DMS153 treated with DMSO at 0.1 percent for 48 hours (cell line): ENCODE measurements around the gene ZBTB25.

ENCODE experiments used
- DNase-seq: peaks from one replicate; lab custom pipeline; 2025; ENCODE audit not compliant: unreplicated experiment; lab: John Stamatoyannopoulos, UW

The ZBTB25 gene

DNA sequence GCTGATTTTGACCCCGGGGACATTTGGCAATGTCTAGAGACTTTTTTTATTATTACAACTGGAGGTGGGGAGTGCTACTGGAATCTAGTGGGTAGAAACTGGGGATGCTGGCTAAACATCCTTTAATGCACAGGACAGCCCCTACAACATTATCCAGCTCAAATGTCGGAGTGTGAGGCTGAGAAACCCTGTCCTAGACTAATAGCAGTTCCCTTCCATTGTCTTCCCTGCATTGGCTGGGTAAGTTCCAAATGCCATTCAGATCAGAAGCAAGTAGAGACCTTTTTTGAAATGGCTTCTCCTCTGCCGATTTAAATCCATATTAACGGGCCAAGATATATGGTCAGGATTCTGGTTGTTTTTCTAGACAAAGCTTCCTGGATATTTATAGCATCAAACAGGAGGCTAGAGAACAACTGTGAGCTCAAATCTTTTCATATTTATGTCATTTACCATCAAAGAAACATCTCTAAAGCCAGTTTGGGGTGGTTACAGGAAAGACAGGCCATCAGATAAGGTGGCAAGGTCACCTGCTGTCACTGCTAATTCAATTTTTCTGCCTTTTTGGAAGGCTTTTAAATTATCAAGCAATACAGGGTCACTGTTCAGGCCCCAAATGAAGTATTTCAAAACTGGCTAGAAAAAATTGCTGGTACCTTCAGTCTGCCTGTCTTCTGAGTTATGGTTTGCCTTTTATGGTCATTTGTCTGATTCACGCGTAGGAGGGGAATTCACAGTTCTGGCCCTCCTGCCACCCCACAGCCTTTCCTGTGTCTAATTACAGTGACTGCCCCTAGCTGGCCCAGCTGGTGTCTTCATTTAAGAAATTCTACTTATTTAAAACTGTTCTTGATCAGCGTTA is 58.4 kb downstream of the ZBTB25 start:
- no peak for DNase-seq

DNA sequence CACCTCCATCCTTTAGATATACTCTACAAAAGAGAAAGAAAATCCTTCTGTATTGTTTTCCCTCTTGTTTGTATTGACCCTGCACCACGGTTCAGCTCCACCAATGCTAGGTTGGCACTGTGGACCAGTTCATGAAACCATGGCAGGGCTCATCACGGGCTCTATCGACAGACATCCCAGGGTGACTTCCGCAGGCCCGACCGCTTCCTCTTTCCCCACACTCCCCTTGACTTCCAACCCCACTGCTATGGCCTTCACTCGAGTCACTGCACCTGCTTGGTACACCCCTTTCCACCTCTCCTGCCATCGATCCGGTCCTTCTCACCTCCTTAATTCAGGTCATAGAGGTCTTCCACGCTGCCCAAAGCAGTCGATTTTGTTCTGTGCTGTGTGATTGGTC is 59.5 kb downstream of the ZBTB25 start:
- no peak for DNase-seq

DNA sequence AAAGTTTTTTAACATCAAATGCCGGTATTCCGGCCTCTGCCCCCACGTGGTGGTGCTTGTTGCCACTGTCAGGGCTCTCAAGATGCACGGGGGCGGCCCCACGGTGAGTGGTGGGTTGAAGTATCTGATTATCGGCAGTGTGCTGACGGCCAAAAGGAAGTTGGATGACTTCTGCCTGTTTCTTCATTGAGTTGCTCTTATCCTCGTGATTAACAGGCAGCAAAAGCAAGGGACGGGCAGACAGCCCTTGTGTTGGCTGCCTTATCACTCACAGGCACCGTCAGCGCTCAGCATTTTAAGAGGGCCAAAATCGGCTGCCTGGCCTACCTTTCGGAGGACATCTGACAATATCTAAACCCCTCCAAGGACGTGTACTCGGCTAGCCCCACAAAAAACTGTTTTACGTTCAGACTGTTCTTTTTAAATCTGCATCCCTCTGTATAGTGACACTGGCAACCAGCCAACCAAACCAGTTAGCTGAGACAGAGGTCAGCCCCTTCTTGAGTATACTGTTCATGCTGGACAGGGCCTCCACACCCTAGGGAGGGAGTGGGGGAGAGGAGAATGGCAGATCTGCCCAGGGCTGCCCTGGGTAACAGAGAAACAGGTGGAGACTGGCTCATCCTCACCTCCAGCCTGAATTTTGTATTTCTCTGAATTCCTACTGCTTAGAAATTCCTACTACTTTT is 61.2 kb downstream of the ZBTB25 start:
- no peak for DNase-seq

GRCh38 chr14:64440494-64440893 is 63.1 kb downstream of the ZBTB25 start:
- no peak for DNase-seq

DNA sequence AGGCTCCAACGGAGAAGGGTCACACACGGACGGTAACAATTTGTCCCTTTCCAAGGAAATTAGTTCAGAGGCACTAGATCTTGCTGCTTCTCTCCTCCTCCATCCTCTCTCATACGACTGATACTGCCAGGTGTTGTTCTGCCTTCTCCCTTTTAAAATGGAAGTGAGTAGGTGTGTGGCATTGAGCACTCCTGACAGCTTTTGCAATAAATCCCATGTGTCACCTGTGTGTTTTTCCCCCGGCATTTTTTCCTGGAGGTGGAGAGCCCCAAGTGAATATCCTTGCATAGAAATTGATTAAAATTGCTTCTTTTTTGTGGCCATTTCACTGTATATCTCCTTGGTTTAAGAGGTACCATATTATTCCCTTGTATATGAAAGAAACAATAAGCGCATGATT is 64.5 kb downstream of the ZBTB25 start:
- DNase-seq, result no peak

DNA sequence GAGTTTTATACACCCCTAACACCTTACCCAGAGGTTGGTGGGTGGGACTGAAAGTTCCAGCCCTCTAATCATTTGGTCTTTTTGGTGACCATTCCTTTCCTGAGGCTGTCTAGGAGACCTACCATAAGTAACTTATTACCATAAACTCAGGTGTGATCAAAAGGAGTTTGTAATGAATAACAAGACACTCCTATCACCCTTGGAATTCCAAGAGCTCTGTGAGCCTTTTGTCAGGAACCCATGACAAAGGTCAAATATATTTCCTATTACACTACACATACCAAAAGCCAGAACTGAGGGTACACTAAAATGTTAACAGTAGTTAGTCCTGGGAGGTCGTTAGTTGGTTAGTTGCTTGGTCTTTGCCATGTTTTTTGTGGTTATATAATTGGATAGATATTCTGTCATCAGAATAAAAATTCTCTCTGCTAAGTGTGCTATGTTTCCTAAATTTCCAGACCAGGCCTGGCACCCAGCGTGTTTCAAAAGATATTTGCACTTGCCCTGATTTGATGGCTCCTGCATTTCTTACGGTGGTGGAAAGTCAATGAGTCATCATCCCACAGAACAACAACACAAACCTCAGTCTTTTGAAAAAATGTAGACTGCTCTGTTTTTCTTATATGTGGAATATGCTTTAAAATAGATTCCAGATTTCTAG is 65.3 kb downstream of the ZBTB25 start:
- DNase-seq, result no peak

DNA sequence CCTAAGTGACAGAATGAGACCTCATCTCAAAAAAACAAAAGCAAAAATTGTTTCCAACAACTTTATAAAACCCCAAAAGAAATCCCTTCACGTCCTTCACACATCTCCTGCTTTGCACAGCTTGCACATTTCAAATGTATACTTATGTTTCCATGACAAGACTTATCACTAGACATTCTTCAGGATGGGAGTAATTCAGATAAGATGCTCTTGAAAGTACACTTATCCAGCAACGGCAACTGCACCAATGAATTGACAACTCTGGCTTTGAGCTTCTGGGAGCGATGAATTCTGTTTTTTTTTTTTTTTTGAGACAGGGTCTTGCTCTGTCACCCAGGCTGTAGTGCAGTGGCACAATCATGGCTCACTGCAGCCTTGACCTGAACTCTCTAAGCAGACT is 69.1 kb downstream of the ZBTB25 start:
- DNase-seq, result no peak

GRCh38 chr14:64423987-64424386 is 79.7 kb downstream of the ZBTB25 start:
- no peak for DNase-seq

DNA sequence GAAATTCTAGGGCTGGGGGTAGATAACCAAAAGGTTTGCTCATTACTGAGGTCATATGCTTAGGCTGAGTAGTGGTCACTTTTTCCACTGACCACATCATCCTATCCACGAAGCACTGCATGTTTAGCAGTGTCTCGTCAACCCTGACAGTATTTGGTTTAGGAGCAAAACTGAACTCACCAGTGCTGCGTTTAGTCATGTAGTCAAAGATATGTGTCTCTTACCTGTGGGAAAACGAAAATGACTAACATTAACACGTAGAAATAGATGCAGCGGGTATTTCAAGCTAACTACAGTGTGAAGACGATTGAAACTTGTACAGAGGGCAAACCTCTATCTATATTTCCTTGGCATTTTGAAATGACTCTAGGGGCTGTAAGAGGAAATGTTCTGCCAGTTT is 80.9 kb downstream of the ZBTB25 start:
- no peak for DNase-seq

GRCh38 chr14:64422005-64422404 is 81.6 kb downstream of the ZBTB25 start:
- no peak for DNase-seq

DNA sequence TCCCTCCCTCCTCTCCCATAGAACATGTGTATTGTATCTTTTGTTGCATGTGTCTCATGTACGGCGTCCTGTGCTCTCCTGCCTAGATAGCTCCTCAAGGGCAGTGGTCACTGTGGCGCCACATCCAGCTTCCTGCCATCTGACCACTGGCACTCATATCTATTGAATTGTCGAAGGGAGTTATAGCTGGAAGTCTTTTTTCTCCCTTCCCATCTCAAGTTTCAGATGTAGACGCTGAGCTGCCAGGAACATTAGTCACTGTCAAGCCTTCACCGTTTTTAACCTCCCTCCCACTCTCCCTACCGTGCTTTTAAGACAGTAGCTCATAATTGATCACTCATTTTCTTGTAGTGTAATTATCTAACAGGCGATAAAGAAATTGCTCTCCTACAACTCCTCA is 82.5 kb downstream of the ZBTB25 start:
- DNase-seq, result no peak

GRCh38 chr14:64419003-64419402 is 84.6 kb downstream of the ZBTB25 start:
- DNase-seq, result no peak

DNA sequence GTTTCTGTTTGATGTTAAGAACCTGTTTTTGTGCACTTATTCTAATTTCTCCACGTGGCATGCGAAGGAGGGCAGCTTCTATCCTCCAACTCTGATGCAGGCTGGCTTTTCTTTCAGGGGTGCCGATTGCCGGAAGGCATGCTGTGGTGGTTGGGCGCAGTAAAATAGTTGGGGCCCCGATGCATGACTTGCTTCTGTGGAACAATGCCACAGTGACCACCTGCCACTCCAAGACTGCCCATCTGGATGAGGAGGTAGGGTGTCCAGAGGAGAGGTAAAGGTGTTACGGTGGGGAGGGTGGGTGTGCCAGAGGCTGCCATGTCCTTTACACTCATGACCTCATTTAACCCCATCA is 85.9 kb downstream of the ZBTB25 start:
- no peak for DNase-seq

DNA sequence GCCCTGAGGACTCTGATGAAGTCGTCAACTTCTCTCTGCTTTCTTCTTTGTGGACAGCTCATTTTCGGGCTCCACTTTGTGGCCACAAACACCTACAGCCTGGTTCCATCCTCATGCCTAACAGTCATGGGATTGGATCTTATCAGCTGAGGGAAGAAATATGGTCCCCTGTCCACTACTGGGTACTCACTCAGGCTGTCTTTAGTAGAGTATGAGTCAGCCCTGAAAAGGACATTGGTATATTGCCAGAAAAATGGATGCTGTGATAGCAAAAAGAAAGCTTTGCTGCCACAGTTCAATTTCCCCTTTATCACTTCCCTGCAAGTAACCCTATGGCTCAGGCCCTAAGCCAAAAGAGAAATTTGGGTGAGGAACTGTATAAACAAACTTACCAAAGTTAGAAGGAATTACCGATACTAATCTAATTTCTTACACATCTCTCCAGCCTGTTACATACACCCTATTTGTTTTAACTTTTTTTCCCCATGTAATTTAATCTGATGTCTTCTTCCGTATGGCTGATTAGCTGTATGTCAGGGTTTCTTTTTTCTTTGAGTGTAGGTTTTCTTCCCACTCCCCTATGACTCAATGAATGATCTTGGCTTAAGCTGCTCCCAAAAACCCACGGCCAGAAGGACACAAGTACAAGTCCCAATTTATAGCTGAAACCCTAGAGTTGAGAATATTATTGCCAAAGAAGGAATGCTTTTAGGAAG is 86.4 kb downstream of the ZBTB25 start:
- DNase-seq, result no peak

DNA sequence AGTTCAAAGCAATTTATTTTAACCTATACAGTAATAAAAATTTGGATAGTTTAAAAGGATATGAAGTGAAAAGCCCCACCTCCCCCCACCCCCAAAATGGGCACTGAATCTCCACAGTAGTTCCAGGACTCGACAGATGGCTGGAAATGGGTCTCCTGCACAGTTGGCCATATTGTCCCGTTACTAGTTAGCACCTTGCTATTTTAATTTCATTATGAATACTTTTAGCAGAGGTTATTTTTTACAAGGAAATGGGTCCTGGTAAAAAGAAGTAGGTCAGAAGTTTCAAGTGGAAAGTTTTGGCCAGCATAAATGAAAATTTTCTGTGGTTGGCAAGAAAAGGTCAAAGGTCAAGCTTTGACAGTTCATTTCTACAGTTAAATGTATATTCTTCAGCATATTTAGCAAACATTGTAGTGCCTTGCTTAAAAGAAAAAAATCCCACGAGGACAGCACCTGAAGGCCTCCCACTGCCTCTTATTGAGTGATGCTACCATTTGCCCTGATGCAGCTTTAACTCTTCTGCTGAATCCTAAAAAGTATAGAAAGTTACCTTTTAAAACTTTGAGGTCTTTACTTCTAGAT is 87.2 kb downstream of the ZBTB25 start:
- DNase-seq, result no peak

DNA sequence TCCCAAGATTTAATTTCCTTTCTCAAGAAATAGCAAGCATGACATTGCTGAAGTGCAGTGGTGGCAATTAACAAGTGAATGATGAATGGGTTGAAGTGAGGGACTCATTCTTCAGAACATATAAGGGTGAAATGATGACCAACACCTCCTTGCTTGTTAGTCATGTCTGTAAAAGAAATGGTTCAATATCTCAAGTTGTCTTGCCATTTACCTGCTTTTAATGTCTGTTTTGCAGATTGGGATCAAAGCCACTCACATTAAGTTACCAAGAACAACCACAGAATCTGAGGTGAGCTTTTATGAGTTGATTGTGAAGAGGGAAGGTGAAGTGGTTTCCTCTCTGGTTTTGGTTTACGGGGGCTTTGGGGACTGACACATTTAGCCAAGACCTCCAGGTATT is 91.4 kb downstream of the ZBTB25 start:
- no peak for DNase-seq

GRCh38 chr14:64411001-64411400 is 92.6 kb downstream of the ZBTB25 start:
- DNase-seq, result no peak

- DNase-seq, result no peak
Measured at GRCh38 chr14:64410084-64410774, 93.4 kb downstream of the ZBTB25 start.

GRCh38 chr14:64409126-64409920 is 94.3 kb downstream of the ZBTB25 start:
- no peak for DNase-seq

DNA sequence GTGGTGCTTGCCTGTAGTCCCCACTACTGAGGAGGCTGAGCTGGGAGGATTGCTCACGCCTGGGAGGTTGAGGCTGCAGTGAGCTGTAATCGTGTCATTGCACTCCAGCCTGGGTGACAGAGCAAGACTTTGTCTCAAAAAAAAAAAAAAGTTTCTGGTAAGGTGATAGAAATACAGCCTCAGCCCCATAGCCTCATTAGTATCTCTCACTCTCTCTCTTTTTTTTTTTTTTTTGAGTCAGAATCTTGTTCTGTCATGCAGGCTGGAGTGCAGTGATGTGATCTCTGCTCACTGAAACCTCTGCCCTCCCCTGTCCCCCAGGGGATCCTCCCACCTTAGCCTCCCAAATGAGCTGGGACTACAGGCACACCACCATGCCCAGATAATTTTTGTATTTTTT is 96.3 kb downstream of the ZBTB25 start:
- DNase-seq, result no peak
